NOMO-1 treated with DMSO at 0.1 percent for 48 hours (cell line): ENCODE results near the gene PMVK.

ENCODE experiments used
- DNase-seq: peaks from one replicate; lab custom pipeline; 2025; ENCODE audit not compliant: unreplicated experiment; lab: John Stamatoyannopoulos, UW

The PMVK gene

DNA sequence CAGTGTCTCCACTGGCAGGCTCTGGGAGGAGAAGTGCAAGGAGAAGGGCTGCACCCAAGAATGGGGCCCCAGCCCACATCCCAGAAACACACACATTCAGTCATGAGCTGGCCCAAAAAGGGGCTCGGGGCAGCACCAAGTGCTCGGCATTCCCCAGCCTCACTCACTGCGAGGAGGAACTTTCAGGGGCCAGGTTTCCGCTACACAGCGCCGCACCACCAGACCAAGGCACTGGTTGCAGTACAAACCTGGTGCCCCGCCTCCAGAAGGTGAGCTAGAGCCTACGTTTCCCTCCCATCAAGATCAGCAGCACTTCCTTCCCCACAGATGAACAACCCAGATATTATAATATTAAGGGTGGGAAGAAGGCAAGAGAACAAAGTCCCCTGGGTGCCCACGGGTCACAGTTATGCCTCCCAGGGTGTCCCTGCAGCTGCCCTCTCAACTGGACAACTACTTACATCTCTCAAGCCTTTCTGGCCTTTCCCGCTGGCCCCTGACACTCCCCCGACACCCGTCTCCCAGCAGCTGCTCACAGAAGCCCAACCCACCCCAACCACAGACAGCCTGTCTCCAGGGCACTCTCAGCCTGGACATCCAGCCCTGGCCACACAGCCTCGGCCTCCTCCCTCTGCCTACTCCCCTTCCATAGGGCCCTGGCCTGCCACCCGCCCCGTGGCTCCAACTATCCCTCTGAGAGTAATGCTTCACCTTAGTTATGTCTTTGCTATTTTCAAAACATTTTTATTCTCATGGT, 15.6 kb upstream of the PMVK start:
- no peak for DNase-seq

- DNase-seq, result no peak
Measured at GRCh38 chr1:154948079-154948478, 11.6 kb upstream of the PMVK start.

GRCh38 chr1:154945962-154946850, 9.7 kb upstream of the PMVK start:
- no peak for DNase-seq

GRCh38 chr1:154945160-154945961, 8.8 kb upstream of the PMVK start:
- DNase-seq, result no peak

GRCh38 chr1:154944401-154945159, 8.1 kb upstream of the PMVK start:
- DNase-seq, result no peak

DNA sequence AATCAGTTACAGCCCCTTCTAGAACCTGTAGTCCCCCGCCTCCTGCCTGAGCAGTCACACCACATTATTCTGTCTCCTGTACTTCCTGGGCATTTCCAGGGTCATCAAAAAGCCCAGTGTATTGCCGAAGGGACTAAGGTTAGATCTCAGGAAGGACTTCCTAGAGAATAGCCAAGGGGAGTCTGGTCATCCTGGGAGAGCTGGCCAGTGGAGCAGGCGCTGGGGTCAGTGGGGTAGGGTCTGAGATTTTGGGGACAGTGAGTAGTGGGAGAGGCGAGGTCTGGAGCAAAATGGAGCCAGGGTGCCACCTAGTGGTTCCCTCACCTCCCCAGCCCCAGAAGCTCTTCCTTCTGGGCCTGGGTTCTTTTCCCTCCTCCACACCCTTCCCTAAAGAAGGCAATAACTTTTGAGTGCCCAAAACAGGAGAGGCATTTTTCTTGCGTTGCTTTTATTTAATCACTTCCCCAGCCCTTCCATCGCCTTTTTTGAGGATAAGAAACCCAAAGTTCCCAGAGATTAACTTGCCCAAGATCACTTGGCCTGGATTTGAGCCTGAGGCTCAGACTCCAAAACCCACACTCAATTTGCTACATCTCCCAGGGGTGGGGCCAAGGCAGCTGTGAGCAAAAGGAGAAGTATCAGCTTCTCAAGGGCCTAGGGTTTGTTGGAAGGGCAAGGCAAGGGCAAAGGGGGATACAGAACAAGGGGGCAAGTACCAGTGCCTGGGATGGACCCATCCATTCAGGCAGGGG, 7.3 kb upstream of the PMVK start:
- peak; percentile 70 for DNase-seq

- DNase-seq, result no peak
Measured at GRCh38 chr1:154941333-154942013, 5.0 kb upstream of the PMVK start.

GRCh38 chr1:154940651-154941194, 4.2 kb upstream of the PMVK start:
- no peak for DNase-seq

DNA sequence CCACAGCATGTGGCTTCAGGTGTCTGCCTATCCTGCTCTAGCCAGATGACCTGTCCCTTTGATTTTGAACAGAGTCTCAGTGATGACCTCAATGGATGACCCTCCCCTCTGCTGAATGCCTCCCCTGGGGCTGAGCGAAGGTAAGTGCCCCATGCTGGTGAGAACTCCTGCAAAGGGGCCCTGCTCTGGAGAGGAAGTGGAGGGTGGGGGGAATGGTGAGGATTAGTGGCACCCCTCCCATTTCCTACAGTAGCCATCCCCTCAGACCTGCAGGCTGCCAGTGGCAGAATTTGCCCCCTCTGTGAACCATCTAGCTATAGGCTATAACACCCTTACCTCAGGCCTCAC, 3.7 kb upstream of the PMVK start:
- no peak for DNase-seq

DNA sequence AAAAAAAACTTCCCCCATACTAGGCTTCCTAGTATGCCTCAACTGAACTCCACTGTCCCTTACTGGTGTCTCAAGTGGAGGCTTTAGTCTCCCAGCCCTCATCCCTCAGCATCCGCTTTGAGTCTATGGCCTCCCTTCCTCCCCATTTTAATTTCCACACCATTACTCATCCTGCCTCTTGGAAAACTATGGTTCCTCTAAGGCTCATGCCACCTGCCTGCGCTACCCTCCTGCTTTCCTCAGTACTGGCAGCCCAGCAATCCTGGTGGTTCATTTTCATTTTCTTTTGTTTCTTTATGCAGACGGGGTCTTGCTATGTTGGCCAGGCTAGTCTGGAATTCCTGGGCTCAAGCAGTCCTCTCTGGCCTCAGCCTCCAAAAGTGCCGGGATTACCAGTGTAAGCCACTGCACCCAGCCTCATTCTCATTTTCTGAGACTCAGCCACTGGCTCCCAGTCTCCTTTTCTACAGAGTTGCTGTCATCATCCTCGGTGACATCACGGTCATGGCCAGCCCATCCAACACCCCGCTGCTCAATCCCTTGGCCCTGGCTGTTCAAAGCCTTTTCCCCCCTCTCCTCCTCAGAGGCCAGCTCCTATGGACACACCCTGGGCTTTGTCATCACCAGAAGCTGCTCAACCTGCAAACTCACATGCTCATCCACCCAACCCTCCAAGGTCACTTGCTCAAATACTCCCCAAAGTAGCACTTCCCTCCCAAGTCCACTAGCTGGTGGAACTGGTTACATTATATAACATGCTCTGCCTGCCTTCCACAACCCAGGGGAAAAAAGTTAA, 2.3 kb upstream of the PMVK start:
- no peak for DNase-seq

DNA sequence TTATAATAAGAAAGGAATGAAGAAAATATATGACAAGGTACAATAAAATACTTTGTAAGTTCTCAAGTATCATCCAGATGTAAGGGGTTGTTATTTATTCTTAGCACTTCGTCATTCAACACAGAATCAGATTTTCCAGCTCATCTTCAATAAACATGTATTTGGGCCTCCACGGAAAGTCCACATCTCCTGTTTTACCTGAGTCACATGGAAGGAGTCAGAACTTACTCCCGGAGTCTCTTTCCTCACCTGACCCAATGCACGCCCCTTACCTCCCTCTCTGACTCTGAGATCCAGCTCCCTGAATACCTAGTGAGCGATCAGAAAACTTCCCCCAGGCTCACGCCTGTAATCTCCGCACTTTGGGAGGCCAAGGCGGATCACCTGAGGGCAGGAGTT, 1.5 kb upstream of the PMVK start:
- DNase-seq, result no peak

DNA sequence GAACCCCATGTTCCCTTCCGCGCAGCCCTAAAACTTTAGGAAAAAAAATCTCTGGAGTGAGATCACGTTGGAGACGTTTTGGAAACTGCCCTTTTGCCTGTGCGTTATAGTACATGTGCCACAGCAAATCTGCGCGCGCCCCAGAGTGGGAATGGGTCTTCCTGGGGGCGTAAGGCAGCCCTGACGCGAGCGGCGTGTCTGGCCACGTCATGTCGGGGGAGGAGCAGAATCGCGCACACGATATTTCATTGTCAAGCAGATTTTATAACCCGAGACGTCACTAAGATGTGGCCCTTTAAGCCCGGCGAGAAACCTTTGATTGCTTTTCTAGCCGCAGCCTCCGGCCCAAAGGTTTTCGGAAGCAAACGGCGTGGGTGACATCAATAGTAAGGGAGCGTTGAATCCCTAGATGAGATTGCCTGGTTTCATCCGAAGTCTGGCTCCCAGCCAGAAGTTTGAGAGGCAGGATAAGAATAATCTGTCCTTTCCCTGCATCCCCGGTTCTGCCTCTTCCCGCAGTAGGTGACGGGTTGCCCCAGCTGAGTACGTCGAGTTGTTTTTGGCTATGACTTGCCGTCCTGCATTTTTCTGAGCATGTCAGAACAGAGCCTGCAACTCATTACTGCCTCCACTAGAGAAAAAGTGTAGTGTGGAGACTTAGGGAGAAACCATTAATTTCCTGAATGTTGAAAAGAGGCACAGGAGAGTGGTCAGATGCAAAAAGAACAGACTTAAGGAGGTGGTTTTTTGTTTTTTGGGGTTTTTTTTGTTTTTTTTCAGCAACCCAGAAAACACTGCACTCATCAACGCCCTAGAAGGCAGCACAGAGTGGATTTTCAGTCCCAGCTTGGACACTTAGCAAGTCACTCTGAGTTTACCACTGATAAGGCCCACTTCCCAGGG, 817 bp upstream of the PMVK start:
- DNase-seq, result peak; percentile 88

DNA sequence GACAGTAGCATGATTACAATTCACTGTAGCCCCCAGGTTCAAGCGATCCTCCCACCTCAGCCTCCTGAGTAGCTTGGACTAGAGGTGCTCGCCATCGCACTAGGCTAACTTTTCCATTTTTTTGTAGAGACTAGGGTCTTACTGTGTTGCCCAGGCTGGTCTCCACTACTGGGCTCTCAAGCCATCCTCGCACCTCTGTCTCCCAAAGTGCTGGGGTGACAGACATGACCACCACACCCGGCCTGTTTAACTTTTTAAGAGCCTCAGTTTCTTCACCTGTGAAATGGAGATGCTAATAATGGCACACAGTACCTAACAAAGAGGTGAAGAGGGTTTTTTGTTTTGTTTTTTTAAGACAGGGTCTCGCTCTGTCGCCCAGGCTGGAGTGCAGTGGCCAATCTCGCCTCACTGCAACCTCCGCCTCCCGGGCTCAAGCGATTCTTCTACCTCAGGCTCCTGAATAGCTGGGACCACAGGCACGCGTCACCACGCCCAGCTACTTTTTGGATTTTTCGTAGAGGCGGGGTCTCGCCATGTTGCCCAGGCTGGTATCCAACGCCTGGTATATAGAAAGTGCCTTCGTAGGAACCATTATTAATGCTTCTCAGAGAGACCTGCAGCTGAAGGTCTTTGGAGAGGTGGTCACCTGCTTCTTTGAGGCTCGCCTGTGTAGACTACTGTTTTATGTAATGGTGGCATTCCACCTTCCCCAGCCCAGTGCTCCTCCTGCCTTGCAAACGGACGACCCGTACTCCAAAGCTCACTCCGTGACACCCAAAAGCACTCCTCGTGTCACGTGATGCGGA, 567 bp downstream of the PMVK start:
- peak; percentile 35 for DNase-seq

DNA sequence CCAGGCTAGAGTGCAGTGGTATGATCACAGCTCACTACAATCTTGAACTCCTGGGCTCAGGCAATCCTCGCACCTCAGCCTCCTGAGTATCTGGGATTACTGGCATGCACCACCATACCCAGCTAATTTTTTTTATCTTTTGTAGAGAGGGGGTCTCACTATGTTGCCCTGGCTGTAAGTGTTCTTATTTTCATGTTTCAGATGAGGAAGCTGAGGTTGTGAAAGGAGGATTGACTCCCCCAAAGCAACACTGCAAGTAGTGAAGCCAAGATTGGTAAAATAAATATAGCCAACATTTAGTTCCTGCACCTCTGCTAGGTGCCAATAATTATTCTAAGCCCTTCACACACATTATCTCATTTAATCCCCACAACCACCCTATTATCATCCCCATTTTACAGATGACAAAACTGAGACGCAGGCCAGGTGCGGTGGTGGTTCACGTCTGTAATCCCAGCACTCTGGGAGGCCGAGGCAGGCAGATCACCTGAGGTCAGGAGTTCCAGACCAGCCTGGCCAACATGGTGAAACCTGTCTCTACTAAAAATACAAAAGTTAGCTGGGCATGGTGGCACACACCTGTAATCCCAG, 2.1 kb downstream of the PMVK start:
- no peak for DNase-seq

GRCh38 chr1:154931940-154932487, 4.5 kb downstream of the PMVK start:
- DNase-seq, result no peak

DNA sequence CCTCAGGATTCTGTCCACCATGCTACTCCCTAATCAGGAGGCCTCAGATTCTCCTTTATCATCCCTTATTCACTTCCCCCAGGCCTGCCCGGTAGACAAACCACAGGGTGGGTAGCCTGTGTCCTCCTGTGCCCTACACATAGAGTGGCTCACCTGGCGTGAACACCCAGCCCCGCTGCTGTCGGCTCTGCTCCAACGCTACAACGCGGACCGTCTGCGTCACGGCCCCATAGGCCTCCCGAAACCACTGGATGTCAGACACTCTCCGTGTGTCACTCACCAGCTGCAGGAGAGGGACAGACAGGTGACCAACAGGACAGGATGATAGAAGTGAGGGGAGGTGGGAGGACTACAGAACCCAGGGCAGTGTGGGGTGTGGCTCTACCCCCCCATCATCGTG, 10.3 kb downstream of the PMVK start:
- DNase-seq, result no peak
